Measurements from ENCODE around the gene SPIN1.

Gene SPIN1

GRCh38 chr9:88501086-88501485 is 112.8 kb downstream of the SPIN1 start:
- no peak for DNase-seq

DNA sequence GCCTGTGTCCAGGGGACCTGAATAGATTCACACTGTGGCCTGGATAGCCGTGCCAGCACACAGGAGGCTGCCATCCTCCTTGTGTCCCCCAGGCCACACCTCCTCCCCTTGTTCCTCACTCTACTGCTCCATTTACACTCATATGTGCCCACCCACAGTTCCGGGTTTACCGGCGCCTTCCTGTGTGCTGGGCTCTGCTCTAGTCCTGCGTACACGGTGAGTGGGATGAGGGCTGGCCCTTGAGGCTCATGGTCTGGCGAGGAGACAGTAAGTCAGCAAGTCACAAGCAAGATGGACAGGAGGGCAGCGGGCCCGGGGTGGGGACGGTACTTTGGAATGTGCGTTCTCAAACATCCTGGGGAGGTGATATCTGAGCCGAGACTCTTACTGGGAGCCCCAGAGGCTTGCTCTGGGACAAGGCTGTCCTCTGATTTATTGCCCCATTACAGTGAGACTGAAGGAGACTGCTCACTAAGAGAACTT is 114.3 kb downstream of the SPIN1 start:
- no peak for DNase-seq

GRCh38 chr9:88503081-88503844 is 115.0 kb downstream of the SPIN1 start:
- DNase-seq: no peak

- no peak for DNase-seq
Observed at GRCh38 chr9:88503845-88504764, 115.9 kb downstream of the SPIN1 start.

- no peak for DNase-seq
Observed at GRCh38 chr9:88508326-88508725, 120.1 kb downstream of the SPIN1 start.

DNA sequence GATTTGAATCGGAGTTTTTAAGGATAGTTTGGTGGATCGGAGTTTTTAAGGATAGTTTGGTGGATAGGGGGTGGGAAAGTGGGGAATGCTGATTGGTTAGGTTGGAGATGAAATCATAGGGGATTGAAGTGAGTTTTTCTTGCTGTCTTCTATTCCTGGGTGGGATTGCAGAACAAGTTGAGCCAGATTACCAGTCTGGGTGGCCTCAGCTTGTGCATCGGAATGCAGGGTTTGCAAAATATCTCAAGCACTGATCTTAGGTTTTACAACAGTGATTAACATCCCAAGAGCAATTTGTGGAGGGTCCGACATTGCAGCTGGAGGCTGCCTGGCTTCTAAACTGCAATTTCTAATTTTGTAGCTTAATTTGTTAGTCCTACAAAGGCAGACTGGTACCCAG is 123.7 kb downstream of the SPIN1 start:
- DNase-seq: no peak

DNA sequence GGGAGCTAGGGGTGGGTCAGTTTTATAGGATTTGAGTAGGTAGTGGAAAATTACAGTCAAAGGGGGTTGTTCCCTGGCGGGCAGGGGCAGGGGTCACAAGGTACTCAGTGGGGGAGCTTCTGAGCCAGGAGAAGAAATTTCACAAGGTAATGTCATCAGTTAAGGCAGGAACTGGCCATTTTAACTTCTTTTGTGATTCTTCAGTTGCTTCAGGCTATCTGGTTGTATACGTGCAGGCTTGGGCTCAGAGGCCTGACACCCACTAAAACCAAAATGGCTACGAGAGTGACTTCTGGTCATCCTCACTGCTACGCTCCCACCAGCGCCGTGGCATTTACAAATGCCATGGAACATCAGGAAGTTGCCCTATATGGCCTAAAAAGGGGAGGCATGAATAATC is 126.0 kb downstream of the SPIN1 start:
- DNase-seq: no peak

DNA sequence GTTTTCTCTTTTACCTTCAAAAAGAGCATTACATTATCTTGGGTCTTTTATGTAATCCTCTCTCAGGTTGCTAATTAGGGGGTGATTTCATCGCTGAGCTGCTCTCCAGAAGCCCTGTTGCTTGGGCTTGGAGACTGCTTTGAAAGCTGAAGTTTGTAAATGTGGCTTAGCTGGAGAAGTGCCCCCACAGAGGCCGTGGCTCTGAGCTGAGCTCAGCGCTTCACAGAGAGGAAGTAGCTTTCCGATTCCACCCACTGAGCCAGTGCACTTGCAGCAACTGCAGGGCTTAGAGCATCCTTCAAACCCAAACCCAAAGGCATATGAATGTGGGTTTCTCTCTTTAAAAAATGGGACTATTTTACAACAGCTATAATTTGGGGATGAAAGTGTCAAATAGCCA is 133.1 kb downstream of the SPIN1 start:
- no peak for DNase-seq

DNA sequence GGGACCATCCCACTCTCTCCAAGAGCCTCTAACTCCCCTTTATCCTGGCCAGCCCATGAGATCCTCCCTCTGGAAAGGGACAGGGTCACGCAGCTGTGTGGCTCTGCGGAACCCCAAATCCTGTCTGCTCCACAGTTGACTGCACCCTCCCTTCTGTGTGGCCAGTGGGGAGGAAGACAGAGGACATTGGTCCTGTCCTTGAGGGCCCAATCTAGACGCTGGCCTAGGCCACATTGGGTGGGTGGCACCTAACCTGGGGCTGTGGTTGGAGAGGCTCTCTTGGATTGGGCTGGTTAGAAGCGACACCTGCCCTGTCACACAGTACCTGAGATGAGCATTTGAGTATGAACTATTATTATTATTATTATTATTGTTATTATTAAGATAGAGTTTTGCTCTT is 134.1 kb downstream of the SPIN1 start:
- DNase-seq: no peak

- no peak for DNase-seq
Observed at GRCh38 chr9:88523056-88523455, 134.8 kb downstream of the SPIN1 start.

DNA sequence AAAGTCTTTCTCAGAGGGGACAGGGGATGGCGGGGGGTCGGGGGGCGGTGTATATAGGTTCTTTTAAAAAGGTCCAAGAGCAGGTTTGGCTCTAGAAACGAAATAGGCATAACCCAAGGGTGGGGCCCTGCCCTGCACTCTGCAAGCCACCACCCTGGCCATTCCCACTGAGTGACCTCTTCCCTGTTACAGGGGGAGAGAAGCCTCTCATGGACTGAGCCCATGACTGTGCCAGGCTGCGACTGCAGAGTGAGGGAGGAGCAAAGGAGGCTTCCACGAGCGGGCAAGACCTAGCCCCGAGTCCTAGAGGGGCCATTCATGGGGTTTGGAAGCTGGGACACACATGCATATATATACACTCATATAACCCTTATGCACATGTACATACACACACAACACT is 136.7 kb downstream of the SPIN1 start:
- no peak for DNase-seq

- no peak for DNase-seq
Observed at GRCh38 chr9:88527618-88528017, 139.4 kb downstream of the SPIN1 start.

Measured in SW 1271 (cell line).